ENCODE measurements around the gene DPH5.
"Not testable (repeated sequence)": the region's sequence is repeated elsewhere in the genome, so short reads cannot be mapped to it uniquely, and the experiment has no call there.

DPH5 gene

GRCh38 chr1:100960098-100960497 lies 65.5 kb downstream of the DPH5 start:
- H3K27ac ChIP-seq = no peak overlapping the region
- TF ChIP-seq CTCF (conservative IDR thresholded peaks at IDR 0.05) = no peak

GRCh38 chr1:100959502-100960060 lies 66.0 kb downstream of the DPH5 start:
- no peak for TF ChIP-seq CTCF (conservative IDR thresholded peaks at IDR 0.05)
- H3K27ac ChIP-seq = no peak overlapping the region

- H3K27ac ChIP-seq = no peak overlapping the region
- no peak for TF ChIP-seq CTCF (conservative IDR thresholded peaks at IDR 0.05)
Observed at GRCh38 chr1:100955322-100955721, 70.3 kb downstream of the DPH5 start.

GRCh38 chr1:100953960-100954730 lies 71.4 kb downstream of the DPH5 start:
- H3K27ac ChIP-seq = no peak overlapping the region
- TF ChIP-seq CTCF (conservative IDR thresholded peaks at IDR 0.05) = no peak

- H3K27ac ChIP-seq = not testable (repeated sequence)
Observed at GRCh38 chr1:100952970-100953369, 72.6 kb downstream of the DPH5 start.

GRCh38 chr1:100952104-100952745 lies 73.4 kb downstream of the DPH5 start:
- no peak for TF ChIP-seq CTCF (conservative IDR thresholded peaks at IDR 0.05)
- H3K27ac ChIP-seq = no peak overlapping the region

GRCh38 chr1:100950781-100951180 lies 74.8 kb downstream of the DPH5 start:
- no peak overlapping the region for H3K27ac ChIP-seq
- no peak for TF ChIP-seq CTCF (conservative IDR thresholded peaks at IDR 0.05)

GRCh38 chr1:100950337-100950736 lies 75.2 kb downstream of the DPH5 start:
- no peak for TF ChIP-seq CTCF (conservative IDR thresholded peaks at IDR 0.05)
- no peak overlapping the region for H3K27ac ChIP-seq

GRCh38 chr1:100949515-100950158 lies 75.9 kb downstream of the DPH5 start:
- not testable (repeated sequence) for H3K27ac ChIP-seq

- H3K27ac ChIP-seq = not testable (repeated sequence)
Observed at GRCh38 chr1:100948721-100949405, 76.7 kb downstream of the DPH5 start.

- not testable (repeated sequence) for H3K27ac ChIP-seq
Observed at GRCh38 chr1:100947816-100948215, 77.8 kb downstream of the DPH5 start.

Measured in VCaP (cell line).